Psoas muscle (tissue), 8 donors: ENCODE measurements around the gene MSH2. TPM values are rescaled to one million over a fixed set of nuclear protein-coding genes. Genes with fewer than 3 reads are reported as not detected.

Source experiments
- ATAC-seq, 4 donors: fragments of 200-7000 bp; cut with Tn5 transposase; one replicate each; pipeline ENCODE4 v1.9.1; 2020; ENCODE audit warnings: moderate library complexity in 3 of 4, mild to moderate bottlenecking in 2 of 4
- DNase-seq, 2 donors: peaks; one replicate each; pipeline ENCODE4 v3.0.0-alpha.2; 2020
- H3K27ac ChIP-seq: fragments of 200-600 bp; one replicate; pipeline ENCODE4 v1.8.0; 2022
- H3K27me3 ChIP-seq, 3 donors: fragments of 200-600 bp in 1 of 3; one replicate each; pipeline versions ENCODE4 v1.6.1 to v1.8.0; 2013 to 2022; ENCODE audit warnings: low read length in 2 of 3, mild to moderate bottlenecking in 2 of 3, moderate library complexity in 1 of 3; ENCODE audit not compliant: insufficient read depth in 3 of 3
- H3K36me3 ChIP-seq, 2 donors: fragments of 200-600 bp in 1 of 2; one replicate each; pipeline versions ENCODE4 v1.6.1 to v1.8.0; 2013 to 2022; ENCODE audit warnings: low read depth in 1 of 2, mild to moderate bottlenecking in 1 of 2, moderate library complexity in 1 of 2; ENCODE audit not compliant: insufficient read depth in 1 of 2
- H3K4me1 ChIP-seq: fragments of 200-600 bp; one replicate; pipeline ENCODE4 v1.8.0; 2022
- H3K4me3 ChIP-seq: fragments of 200-600 bp; one replicate; pipeline ENCODE4 v1.8.0; 2022; ENCODE audit warnings: mild to moderate bottlenecking
- H3K9me3 ChIP-seq: fragments of 200-600 bp; one replicate; pipeline ENCODE4 v1.8.0; 2022
- CTCF ChIP-seq: fragments of 200-600 bp; IDR thresholded peaks from one replicate; pipeline ENCODE4 v1.8.0; 2022; ENCODE audit warnings: antibody characterized with exemption
- WGBS, 3 donors: extraction: QIAGEN DNeasy Blood & Tissue Kit; methylation state at CpG; one replicate each; pipeline versions ENCODE4 v1.1.6 to v1.1.7; 2013; 5-methylcytosine and 5-hydroxymethylcytosine counted together
- intact Hi-C, 2 donors: fragments of 100-400 bp; cut with DNase I; formaldehyde crosslinking; loops; one replicate each; pipeline versions ENCODE4 v1.11.0 to v1.14.2; 2022
- polyA plus RNA-seq, 3 donors: library from polyadenylated mRNA; stranded (reverse); fragments of 200-250 nt; gene quantifications; one replicate each; pipeline ENCODE4 v1.2.3, GENCODE V29; 2013
- total RNA-seq, 4 donors: library from RNA; stranded (reverse); fragmentation: NEBNext Ultra II Directional in 2 of 4; extraction: Animal tissue kit (Norgen Biotek cat#: 25700) in 2 of 4; gene quantifications; one replicate each; pipeline versions ENCODE4 v1.2.1 to v1.2.4, GENCODE V29; 2021 to 2023
- donor health status: healthy with polysubstance abuse.
- donor health status: DM: no; HTN: no; CAD: no; lungs with moderate emphysema.
- donor health status: Bipolar disorder and iron deficiency.
- donor health status: healthy.
- donor health status: DM: yes; HTN: yes; CAD: no.
- donor health status: DM: no; HTN: no; CAD: no.
- donor health status: DM: no; HTN: no; CAD: no.
- donor health status: DM: yes; HTN: yes; CAD: no.

MSH2 gene
- total and polyA plus RNA-seq, 7 donors, result 3.2 to 10.8 (median 7.6) TPM

- intact Hi-C loops, result no loop called here
- Histone ChIP-seq H3K27me3 (no peaks in the 10 kb centered on the region), H3K36me3 (peaks cover 0 to 30% of the 10 kb centered on the region in 2 donors), H3K9me3 (no peaks in the 10 kb centered on the region), H3K27ac (no peak overlapping the region), H3K4me3 (no peak overlapping the region), H3K4me1 (no peaks in the 10 kb centered on the region)
- ATAC-seq, result no peak
- no peak for DNase-seq
- 85 to 90% (median 87%) methylated on average over 8 of the region's 8 CpGs for WGBS, 3 donors
- no peak for TF ChIP-seq CTCF
Observed at GRCh38 chr2:47483191-47483590, 80.2 kb downstream of the MSH2 start.

GRCh38 chr2:47484396-47484795 is 81.4 kb downstream of the MSH2 start:
- no peak overlapping the region for H3K27ac ChIP-seq
- H3K36me3 ChIP-seq, result peaks cover 0 to 18% of the 10 kb centered on the region in 2 donors
- H3K27me3 ChIP-seq, result no peaks in the 10 kb centered on the region
- no peaks in the 10 kb centered on the region for H3K4me1 ChIP-seq
- TF ChIP-seq CTCF, result no peak
- no peak overlapping the region for H3K4me3 ChIP-seq
- ATAC-seq (no peak), DNase-seq (no peak)
- intact Hi-C loops, result no loop called here
- 91 to 94% (median 93%) methylated on average over 5 of the region's 5 CpGs for WGBS, 3 donors
- H3K9me3 ChIP-seq, result no peaks in the 10 kb centered on the region

- ATAC-seq, result no peak
- no peak for DNase-seq
- no peak for TF ChIP-seq CTCF
- Histone ChIP-seq H3K36me3 (peaks cover 0 to 18% of the 10 kb centered on the region in 2 donors), H3K9me3 (no peaks in the 10 kb centered on the region), H3K27me3 (no peaks in the 10 kb centered on the region), H3K4me3 (no peak overlapping the region), H3K27ac (no peak overlapping the region), H3K4me1 (no peaks in the 10 kb centered on the region)
- intact Hi-C loops, result no loop called here
- 88 to 91% (median 90%) methylated on average over 3 of the region's 3 CpGs for WGBS, 3 donors
Observed at GRCh38 chr2:47485177-47485576, 82.2 kb downstream of the MSH2 start.

GRCh38 chr2:47485751-47486300 is 82.9 kb downstream of the MSH2 start:
- no peak overlapping the region for H3K4me3 ChIP-seq
- ATAC-seq (no peak), DNase-seq (no peak)
- intact Hi-C loops, result no loop called here
- WGBS, 3 donors, result 86 to 92% (median 90%) methylated on average over 6 of the region's 6 CpGs
- H3K27me3 ChIP-seq, result no peaks in the 10 kb centered on the region
- no peak overlapping the region for H3K27ac ChIP-seq
- H3K36me3 ChIP-seq, result peaks cover 0 to 18% of the 10 kb centered on the region in 2 donors
- no peak for TF ChIP-seq CTCF
- no peaks in the 10 kb centered on the region for H3K4me1 ChIP-seq
- no peaks in the 10 kb centered on the region for H3K9me3 ChIP-seq

- WGBS, 3 donors, result 58 to 77% (median 60%) methylated on average over 2 of the region's 2 CpGs
- Histone ChIP-seq H3K4me3 (no peak overlapping the region), H3K9me3 (no peaks in the 10 kb centered on the region), H3K27me3 (no peaks in the 10 kb centered on the region), H3K36me3 (peaks cover 0 to 13% of the 10 kb centered on the region in 2 donors), H3K4me1 (no peaks in the 10 kb centered on the region), H3K27ac (no peak overlapping the region)
- ATAC-seq (no peak), DNase-seq (no peak)
- no peak for TF ChIP-seq CTCF
- intact Hi-C loops, result no loop called here
Observed at GRCh38 chr2:47486841-47487497, 84.0 kb downstream of the MSH2 start.
